ENCODE data around the gene ATP5PO.
A peak's percentile ranks its signal among the peaks of the same experiment; 100 is the strongest.
"Not testable (repeated sequence)": the region's sequence is repeated elsewhere in the genome, so short reads cannot be mapped to it uniquely, and the experiment has no call there.

The ATP5PO gene

GRCh38 chr21:33940164-33940880, 24.7 kb upstream of the ATP5PO start:
- no peak for DNase-seq

DNA sequence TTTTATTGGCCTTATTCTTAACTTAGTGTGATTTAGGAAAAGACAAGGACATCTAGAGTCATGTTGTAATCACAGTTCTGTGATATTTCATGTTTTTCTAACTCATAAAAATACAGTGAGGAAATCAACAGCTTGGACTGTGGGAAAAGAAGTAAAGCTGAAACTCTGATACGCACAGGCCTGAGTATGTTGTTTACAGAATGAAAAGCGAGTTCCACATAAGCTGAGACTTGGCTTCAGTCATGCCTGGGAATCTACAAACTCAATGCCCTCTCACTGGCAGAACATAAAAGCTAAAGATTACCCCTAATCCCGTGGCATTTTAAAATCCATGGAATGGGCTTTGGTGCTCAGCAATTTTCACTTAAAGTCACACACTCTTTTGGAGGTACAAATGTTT, 23.6 kb upstream of the ATP5PO start:
- no peak for DNase-seq

- no peak for DNase-seq
Measured at GRCh38 chr21:33938381-33938780, 22.8 kb upstream of the ATP5PO start.

DNA sequence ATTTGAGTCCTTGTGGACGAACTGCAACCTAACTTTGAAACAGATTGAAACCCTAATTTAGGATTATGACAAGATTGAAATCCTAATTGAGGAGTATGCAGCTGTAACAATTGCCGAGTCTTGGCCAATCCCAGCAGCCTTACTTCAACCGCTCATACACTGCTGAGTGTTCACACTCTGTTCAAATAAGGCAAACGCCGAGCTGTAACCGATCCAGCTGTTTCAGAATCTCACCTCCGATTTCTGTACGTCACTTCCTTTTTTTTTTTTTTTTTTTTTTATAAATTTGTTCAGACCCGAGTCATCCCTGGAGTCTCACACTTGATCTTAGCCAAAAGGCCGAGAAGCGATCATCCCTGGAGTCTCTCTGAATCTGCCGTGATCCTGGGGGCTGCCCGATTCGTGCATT, 22.3 kb upstream of the ATP5PO start:
- no peak for DNase-seq

DNA sequence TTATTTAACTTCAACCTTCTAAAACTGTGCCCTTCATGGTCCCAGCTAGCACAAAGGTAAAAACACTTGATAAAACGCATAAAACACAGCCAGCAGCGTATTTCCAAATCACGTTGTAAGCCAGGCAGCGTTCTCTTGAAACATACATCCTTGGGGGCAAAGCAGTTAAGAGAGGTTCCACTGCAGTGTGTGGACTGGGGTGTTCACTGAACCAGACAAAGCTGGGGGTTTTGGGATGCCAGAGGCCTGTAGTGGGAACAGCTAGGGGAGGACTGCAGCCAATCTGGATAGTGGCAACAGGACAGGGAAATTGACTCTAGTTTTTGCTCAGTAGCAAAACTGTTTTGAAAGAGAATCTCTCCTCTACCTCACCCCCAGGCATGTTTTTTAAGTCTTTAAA, 21.5 kb upstream of the ATP5PO start:
- peak; percentile 17 for DNase-seq

GRCh38 chr21:33936301-33937038, 20.9 kb upstream of the ATP5PO start:
- DNase-seq: no peak

GRCh38 chr21:33932731-33933130, 17.1 kb upstream of the ATP5PO start:
- DNase-seq: no peak

DNA sequence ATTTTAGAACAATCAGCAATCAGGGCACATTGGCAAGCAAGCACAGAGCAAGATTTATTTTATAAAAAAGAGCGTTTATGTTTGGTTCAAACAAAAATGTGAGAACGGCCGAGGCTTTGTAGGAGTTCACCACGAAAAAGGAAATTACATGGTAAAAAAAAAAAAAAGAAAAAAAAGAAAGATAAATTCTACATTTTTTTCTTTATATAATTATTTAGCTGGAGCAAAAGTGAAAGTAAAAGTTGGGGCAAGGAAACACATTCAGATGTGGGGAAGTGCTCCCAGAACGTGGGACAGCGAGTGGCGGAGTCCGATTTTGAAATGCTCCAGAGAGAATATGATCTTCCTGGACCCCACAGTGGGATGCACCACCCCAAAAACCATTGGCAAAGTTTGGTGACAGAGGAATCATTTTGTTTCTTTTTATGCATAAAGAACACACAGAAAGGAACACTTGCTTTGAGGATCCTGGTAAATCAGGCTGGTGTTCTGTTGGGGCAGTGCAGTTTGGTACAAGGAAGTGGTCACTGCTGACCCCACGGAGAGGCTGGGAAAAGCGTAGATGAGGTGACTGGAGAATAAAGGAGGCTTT, 16.3 kb upstream of the ATP5PO start:
- DNase-seq: peak; percentile 89

DNA sequence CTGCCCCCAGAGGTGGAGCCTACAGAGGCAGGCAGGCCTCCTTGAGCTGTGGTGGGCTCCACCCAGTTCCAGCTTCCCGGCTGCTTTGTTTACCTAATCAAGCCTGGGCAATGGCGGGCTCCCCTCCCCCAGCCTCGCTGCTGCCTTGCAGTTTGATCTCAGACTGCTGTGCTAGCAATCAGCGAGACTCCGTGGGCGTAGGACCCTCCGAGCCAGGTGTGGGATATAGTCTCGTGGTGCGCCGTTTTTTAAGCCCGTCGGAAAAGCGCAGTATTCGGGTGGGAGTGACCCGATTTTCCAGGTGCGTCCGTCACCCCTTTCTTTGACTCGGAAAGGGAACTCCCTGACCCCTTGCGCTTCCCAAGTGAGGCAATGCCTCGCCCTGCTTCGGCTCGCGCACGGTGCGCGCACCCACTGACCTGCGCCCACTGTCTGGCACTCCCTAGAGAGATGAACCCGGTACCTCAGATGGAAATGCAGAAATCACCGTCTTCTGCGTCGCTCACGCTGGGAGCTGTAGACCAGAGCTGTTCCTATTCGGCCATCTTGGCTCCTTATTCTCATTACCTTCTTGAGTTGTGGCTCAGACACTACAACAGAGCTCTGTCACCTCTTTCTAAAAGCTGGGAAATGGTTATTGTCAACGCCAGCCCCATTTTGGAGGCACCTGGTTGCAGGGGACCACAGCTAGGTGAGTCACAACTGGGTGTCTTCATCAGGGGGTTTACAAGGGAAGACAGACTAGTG, 15.6 kb upstream of the ATP5PO start:
- peak; percentile 80 for DNase-seq

DNA sequence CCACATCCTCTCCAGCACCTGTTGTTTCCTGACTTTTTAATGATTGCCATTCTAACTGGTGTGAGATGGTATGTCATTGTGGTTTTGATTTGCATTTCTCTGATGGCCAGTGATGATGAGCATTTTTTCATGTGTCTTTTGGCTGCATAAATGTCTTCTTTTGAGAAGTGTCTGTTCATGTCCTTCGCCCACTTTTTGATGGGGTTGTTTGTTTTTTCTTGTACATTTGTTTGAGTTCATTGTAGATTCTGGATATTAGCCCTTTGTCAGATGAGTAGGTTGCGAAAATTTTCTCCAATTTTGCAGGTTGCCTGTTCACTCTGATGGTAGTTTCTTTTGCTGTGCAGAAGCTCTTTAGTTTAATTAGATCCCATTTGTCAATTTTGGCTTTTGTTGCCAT, 10.6 kb upstream of the ATP5PO start:
- not testable (repeated sequence) for DNase-seq

DNA sequence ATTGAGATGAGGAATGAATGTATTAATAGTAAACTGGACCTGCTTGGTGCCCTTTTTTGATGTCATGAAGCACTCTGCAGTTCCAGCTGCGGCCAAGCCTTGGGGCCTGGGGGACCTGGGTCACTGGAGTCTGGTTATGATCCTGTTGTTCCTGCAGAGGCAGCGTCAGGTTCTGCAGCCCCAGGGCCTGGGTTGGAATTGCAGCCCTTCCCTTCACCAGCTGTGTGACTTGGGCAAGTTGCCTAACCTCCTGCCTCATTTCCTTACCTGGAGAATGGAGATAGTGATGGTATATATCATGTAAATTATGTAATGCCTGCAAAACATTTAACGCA, 9.1 kb upstream of the ATP5PO start:
- DNase-seq: peak; percentile 33

DNA sequence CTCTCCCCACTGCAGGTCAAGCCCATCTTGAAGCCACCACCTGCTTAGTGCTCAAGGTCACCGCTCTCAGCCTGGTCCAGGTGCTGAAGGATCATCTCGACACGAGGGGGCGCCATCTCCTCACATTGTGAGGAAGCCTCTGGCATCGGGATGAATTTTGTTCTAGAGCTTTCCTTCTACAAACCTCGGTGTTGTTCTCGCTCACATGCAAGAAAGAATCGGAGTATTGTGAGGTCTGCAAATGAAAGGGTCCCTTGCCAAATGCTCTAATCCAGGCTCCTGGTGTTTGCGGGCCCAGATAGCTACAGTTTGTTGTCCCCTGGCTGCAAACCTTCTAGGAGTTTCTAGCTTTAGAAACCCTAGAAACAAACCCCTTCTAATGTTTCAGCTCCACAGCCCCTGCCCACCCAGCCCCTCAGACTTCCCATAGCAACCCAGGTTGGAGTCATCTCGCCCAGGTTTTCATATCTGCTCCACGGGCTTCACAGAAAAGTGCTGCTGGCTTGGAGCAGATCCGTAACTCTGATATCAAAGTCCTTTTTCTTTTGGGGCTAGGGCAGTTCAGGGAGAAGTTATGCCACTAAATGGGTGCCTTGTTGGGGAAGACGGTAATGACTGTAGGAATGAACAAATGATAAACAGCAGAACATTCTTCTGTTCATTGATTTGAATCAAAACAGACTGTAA, 8.6 kb upstream of the ATP5PO start:
- peak; percentile 94 for DNase-seq

DNA sequence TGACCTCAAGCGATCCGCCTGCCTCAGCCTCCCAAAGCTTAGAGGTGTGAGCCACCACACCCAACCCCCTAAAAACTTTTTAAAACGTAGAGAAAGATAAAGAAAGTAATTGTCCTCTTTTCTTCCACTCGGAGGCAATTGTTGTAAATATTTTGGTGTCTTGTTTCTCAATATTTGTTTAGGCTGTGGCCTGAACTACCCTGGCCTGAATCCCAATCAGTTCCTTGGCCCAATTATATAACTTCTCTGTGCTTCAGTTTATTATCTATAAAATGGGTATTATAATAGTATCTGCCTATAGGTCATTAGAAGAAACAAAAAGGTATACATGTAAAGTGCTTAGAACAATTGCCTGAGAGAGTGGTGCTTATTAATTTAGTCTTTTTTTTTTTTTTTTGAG, 1.8 kb upstream of the ATP5PO start:
- DNase-seq: no peak

GRCh38 chr21:33916200-33916567, 580 bp upstream of the ATP5PO start:
- DNase-seq: peak; percentile 51

GRCh38 chr21:33914188-33914587, 1.4 kb downstream of the ATP5PO start:
- no peak for DNase-seq

DNA sequence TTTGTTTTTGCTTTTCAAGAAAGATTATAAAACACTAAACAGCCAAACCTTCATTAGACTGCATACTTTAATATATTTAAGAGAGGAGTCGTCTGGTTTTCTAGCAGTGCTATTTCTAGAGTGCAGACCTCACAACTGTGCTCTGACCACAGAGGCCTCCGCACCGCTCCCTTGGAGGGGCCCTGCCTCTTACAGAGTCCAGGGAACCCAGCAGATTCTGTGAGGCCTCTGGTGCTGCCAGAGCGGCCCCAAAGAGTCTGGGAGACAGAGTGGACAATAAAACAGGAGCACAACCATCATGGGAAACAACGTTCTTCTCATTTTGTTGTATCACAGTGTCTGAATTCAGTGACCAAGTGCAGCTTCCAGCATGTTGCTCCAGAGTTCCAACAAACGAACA, 5.8 kb downstream of the ATP5PO start:
- DNase-seq: no peak

GRCh38 chr21:33908760-33909159, 6.8 kb downstream of the ATP5PO start:
- no peak for DNase-seq

- DNase-seq: no peak
Measured at GRCh38 chr21:33904041-33904440, 11.6 kb downstream of the ATP5PO start.

GRCh38 chr21:33902349-33902748, 13.3 kb downstream of the ATP5PO start:
- DNase-seq: no peak

GRCh38 chr21:33901412-33902288, 14.0 kb downstream of the ATP5PO start:
- peak; percentile 54 for DNase-seq

GRCh38 chr21:33899199-33899598, 16.4 kb downstream of the ATP5PO start:
- DNase-seq: no peak

DNA sequence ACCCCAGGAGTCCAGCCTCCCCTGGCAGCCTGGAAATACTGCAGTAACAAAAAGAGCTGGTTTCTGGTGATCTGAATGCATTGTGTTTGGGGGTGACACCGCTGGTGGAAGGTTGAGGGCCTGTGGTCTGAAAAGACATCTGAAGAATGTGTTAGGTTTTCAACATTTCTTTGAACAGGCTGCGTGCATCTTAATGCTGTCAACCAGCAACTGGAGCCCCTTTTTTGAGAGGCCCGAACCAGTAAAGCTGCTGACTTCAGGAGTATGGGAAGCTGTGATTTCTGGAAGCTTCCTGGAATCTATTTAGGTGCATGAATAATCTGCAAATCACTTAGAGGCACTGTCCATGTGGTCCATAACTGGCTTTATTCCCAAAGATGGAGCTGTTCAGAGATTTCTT, 17.0 kb downstream of the ATP5PO start:
- DNase-seq: no peak

Measured in OCI-M1 (cell line).